Hepatocyte (in vitro differentiated cells): ENCODE measurements around the gene RABIF.

Experiments
- EZH2 ChIP-seq: fragments of 200-600 bp; sonication (generic); IDR thresholded peaks from 2 replicates; pipeline ENCODE4 v1.6.1; 2016; ENCODE audit warnings: antibody characterized with exemption, mild to moderate bottlenecking, borderline replicate concordance
- TF ChIP-seq, protein P1 (sequence below): fragments of 200-600 bp; sonication (generic); IDR thresholded peaks from 2 replicates; pipeline ENCODE4 v1.5.1; 2016; ENCODE audit warnings: antibody characterized with exemption, mild to moderate bottlenecking; ENCODE audit not compliant: poor library complexity

DNA sequence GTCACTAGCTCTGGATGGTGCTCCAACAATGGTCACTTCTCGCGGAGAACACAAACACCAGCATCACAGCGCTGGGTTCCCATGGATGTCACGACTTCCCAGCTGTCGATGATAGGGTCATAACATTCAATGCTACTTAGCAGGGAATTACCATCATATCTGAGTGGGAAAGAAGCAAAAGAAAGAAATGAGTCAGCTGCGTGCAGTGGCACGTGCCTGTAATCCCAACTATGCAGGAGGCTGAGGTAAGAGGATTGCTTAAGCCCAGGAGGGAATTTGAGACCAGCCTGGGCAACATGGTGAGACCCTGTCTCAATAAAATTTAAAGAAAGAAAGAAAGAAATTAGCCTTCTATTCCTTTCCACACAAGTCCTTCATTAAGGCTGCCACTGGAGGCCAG lies 3.6 kb upstream of the RABIF start:
- no peak for TF ChIP-seq EZH2
- TF ChIP-seq, protein P1, sequence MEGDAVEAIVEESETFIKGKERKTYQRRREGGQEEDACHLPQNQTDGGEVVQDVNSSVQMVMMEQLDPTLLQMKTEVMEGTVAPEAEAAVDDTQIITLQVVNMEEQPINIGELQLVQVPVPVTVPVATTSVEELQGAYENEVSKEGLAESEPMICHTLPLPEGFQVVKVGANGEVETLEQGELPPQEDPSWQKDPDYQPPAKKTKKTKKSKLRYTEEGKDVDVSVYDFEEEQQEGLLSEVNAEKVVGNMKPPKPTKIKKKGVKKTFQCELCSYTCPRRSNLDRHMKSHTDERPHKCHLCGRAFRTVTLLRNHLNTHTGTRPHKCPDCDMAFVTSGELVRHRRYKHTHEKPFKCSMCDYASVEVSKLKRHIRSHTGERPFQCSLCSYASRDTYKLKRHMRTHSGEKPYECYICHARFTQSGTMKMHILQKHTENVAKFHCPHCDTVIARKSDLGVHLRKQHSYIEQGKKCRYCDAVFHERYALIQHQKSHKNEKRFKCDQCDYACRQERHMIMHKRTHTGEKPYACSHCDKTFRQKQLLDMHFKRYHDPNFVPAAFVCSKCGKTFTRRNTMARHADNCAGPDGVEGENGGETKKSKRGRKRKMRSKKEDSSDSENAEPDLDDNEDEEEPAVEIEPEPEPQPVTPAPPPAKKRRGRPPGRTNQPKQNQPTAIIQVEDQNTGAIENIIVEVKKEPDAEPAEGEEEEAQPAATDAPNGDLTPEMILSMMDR: no peak
